Measurements from ENCODE around the gene TRAF7. TPM values are rescaled to one million over a fixed set of nuclear protein-coding genes. Genes with fewer than 3 reads are reported as not detected.

TRAF7 gene
- total RNA-seq, 4 donors from 2014 or later, result 19.1 to 45.0 (median 31.1) TPM

- TF ChIP-seq CTCF (IDR thresholded peaks at IDR 0.05; ENCODE audit: low read depth), result no peak
These were observed 5.0 kb upstream of the TRAF7 start for GRCh38 chr16:2150418-2151187.

GRCh38 chr16:2151188-2152091, 4.1 kb upstream of the TRAF7 start:
- TF ChIP-seq CTCF (IDR thresholded peaks at IDR 0.05; ENCODE audit: low read depth), result no peak

- TF ChIP-seq CTCF (IDR thresholded peaks at IDR 0.05; ENCODE audit: low read depth), result no peak
These were observed 2.7 kb upstream of the TRAF7 start for GRCh38 chr16:2152695-2153506.

- no peak for TF ChIP-seq CTCF (IDR thresholded peaks at IDR 0.05; ENCODE audit: low read depth)
These were observed 970 bp upstream of the TRAF7 start for GRCh38 chr16:2154533-2155090.

GRCh38 chr16:2155977-2156848, 631 bp downstream of the TRAF7 start:
- no peak for TF ChIP-seq CTCF (IDR thresholded peaks at IDR 0.05; ENCODE audit: low read depth)

DNA sequence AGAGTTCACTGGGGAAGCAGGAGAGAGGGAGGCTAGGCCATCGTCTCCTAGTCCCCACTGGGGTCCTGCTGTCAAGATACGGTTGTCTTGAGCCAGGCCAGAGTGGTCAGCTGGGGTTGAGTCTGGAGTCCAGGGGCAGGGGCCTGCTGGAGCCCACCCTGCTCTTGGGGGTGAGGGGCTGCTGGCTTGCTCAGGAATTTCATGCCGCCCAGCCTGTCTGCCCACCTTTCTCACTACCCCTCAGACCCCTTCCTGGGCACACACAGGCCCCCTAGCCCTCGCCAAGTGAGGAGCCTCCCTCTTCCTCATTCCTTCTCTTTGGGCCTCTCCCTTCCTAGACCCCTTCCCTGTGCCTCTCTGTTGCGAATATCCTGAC, 1.3 kb downstream of the TRAF7 start:
- no peak for TF ChIP-seq CTCF (IDR thresholded peaks at IDR 0.05; ENCODE audit: low read depth)

Data from subcutaneous adipose tissue (tissue), 4 donors.